Caco-2 (cell line): ENCODE results near the gene ATP2A1. TPM values are rescaled to one million over a fixed set of nuclear protein-coding genes. Genes with fewer than 3 reads are reported as not detected.

Source experiments
- BruUV-seq: library from RNA; stranded (reverse); fragments of 400-500 nt; replicated peaks from 2 replicates; lab custom pipeline; 2021; lab: Mats Ljungman, UMichigan
- CTCF ChIA-PET: fragments of 300-600 bp; sonication (Branson Sonifier 250); formaldehyde crosslinking; loops from one replicate; lab custom pipeline; 2022; ENCODE audit warnings: antibody characterized with exemption; lab: Charles Lee
- POLR2A ChIA-PET: fragments of 300-600 bp; sonication (Branson Sonifier 250); formaldehyde crosslinking; loops from one replicate; lab custom pipeline; 2022; ENCODE audit warnings: antibody characterized with exemption; lab: Charles Lee
- DNase-seq, 2 experiments: peaks; one replicate each; pipeline versions ENCODE4 v3.0.0 to v3.0.0-alpha.2; 2020 to 2022
- H3K27me3 ChIP-seq: replicated peaks from 2 replicates; pipeline ENCODE4 v1.6.0; 2011; ENCODE audit warnings: low read length; ENCODE audit not compliant: control insufficient read depth, insufficient read depth
- H3K36me3 ChIP-seq: 2 replicates; pipeline ENCODE4 v1.5.1; 2011; ENCODE audit warnings: low read length; ENCODE audit not compliant: control insufficient read depth, insufficient read depth
- H3K4me1 ChIP-seq: fragments of 250-450 bp; sonication (Bioruptor Pico); 2 replicates; pipeline ENCODE4 v1.5.1; 2020; ENCODE audit warnings: mild to moderate bottlenecking
- H3K4me3 ChIP-seq: 2 replicates; pipeline ENCODE4 v1.5.1; 2011; ENCODE audit warnings: low read depth, mild to moderate bottlenecking, control low read depth, low read length
- H3K9me3 ChIP-seq: fragments of 250-450 bp; sonication (Bioruptor Pico); 2 replicates; pipeline ENCODE4 v1.5.1; 2020; ENCODE audit warnings: mild to moderate bottlenecking, moderate library complexity
- H3K27ac Mint-ChIP-seq: one replicate; pipeline ENCODE4 v1.8.0; 2022; ENCODE audit warnings: mixed read lengths; ENCODE audit not compliant: unreplicated experiment
- H3K27me3 Mint-ChIP-seq: one replicate; pipeline ENCODE4 v1.8.0; 2022; ENCODE audit warnings: mixed read lengths; ENCODE audit not compliant: insufficient read depth, unreplicated experiment
- H3K36me3 Mint-ChIP-seq: one replicate; pipeline ENCODE4 v1.8.0; 2022; ENCODE audit warnings: mild to moderate bottlenecking, mixed read lengths; ENCODE audit not compliant: insufficient read depth, unreplicated experiment
- H3K4me1 Mint-ChIP-seq: one replicate; pipeline ENCODE4 v1.8.0; 2022; ENCODE audit warnings: low read depth, mixed read lengths; ENCODE audit not compliant: unreplicated experiment
- H3K4me3 Mint-ChIP-seq: one replicate; pipeline ENCODE4 v1.8.0; 2022; ENCODE audit warnings: mild to moderate bottlenecking, moderate library complexity, mixed read lengths; ENCODE audit not compliant: unreplicated experiment
- H3K9me3 Mint-ChIP-seq: one replicate; pipeline ENCODE4 v1.8.0; 2022; ENCODE audit warnings: mixed read lengths; ENCODE audit not compliant: unreplicated experiment
- intact Hi-C: fragments of 100-400 bp; cut with micrococcal nuclease; formaldehyde crosslinking; loops from one replicate; pipeline ENCODE4 v1.10.0; 2022; ENCODE audit not compliant: unreplicated experiment
- total RNA-seq: library from RNA; stranded (reverse); gene quantifications from 2 replicates; pipeline ENCODE4 v1.2.3, GENCODE V29; 2022
- TF ChIP-seq, protein P1 (sequence below), 2 experiments: fragments of 200-600 bp in 1 of 2; IDR thresholded peaks; 1 replicate in 1 of 2; 2 replicates in 1 of 2; pipeline versions ENCODE4 v1.5.1 to v1.8.0; 2011 to 2022; ENCODE audit warnings: antibody characterized with exemption in 1 of 2, control low read depth in 1 of 2, inconsistent platforms in 1 of 2, low read depth in 1 of 2, low read length in 1 of 2, mild to moderate bottlenecking in 1 of 2, moderate library complexity in 1 of 2; ENCODE audit not compliant: insufficient read depth in 1 of 2, severe bottlenecking in 1 of 2, unreplicated experiment in 1 of 2

Gene ATP2A1
- total RNA-seq, 1 experiment from 2014 or later, result 2.3 TPM

DNA sequence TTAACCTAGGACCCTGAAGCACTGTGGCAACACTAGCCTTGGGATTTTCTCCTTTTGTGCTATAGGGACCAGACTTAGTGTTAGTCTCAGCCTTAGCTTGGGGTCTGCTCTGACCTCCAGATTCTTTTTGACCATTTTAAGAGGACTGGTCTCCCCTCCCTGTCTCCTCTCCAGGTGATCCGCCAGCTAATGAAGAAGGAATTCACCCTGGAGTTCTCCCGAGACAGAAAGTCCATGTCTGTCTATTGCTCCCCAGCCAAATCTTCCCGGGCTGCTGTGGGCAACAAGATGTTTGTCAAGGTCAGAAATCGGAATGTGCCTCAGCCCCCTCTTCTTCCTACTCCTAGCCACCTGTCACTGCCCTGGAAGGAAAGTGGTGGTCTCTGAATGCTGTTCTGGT, 19.5 kb downstream of the ATP2A1 start:
- no peaks in the 10 kb centered on the region for H3K9me3 ChIP-seq
- no peaks in the 10 kb centered on the region for H3K4me1 ChIP-seq
- H3K27me3 ChIP-seq, result no peaks in the 10 kb centered on the region
- H3K27me3 Mint-ChIP-seq, result no peaks in the 10 kb centered on the region
- ChIA-PET CTCF (no interaction called here), POLR2A (no interaction called here)
- BruUV-seq, result no TSS peak
- H3K4me3 ChIP-seq, result no peak overlapping the region
- H3K4me3 Mint-ChIP-seq, result no peak overlapping the region
- H3K9me3 Mint-ChIP-seq, result no peaks in the 10 kb centered on the region
- TF ChIP-seq, protein P1, sequence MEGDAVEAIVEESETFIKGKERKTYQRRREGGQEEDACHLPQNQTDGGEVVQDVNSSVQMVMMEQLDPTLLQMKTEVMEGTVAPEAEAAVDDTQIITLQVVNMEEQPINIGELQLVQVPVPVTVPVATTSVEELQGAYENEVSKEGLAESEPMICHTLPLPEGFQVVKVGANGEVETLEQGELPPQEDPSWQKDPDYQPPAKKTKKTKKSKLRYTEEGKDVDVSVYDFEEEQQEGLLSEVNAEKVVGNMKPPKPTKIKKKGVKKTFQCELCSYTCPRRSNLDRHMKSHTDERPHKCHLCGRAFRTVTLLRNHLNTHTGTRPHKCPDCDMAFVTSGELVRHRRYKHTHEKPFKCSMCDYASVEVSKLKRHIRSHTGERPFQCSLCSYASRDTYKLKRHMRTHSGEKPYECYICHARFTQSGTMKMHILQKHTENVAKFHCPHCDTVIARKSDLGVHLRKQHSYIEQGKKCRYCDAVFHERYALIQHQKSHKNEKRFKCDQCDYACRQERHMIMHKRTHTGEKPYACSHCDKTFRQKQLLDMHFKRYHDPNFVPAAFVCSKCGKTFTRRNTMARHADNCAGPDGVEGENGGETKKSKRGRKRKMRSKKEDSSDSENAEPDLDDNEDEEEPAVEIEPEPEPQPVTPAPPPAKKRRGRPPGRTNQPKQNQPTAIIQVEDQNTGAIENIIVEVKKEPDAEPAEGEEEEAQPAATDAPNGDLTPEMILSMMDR (IDR thresholded peaks at IDR 0.05; ENCODE audit: insufficient read depth in 1 of 2, low read depth in 1 of 2, low read length in 1 of 2, severe bottlenecking in 1 of 2, unreplicated experiment in 1 of 2), result no peak
- intact Hi-C loops, result no loop called here
- H3K27ac Mint-ChIP-seq, result no peak overlapping the region
- H3K4me1 Mint-ChIP-seq, result no peaks in the 10 kb centered on the region
- no peaks in the 10 kb centered on the region for H3K36me3 Mint-ChIP-seq
- no peak for DNase-seq
- H3K36me3 ChIP-seq, result no peaks in the 10 kb centered on the region

DNA sequence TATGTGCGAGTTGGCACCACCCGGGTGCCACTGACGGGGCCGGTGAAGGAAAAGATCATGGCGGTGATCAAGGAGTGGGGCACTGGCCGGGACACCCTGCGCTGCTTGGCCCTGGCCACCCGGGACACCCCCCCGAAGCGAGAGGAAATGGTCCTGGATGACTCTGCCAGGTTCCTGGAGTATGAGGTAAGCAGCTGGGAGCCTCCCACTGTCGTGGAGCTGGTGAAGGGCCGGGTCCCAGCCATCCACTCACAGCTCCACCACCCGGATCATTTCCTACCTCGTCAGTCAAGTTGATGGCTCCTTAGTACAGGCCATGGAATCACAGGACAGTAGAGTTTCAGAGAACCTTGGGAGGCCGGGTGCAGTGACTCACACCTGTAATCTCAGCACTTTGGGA, 20.0 kb downstream of the ATP2A1 start:
- no peak for DNase-seq
- Mint-ChIP-seq H3K9me3 (no peaks in the 10 kb centered on the region), H3K36me3 (no peaks in the 10 kb centered on the region), H3K27me3 (no peaks in the 10 kb centered on the region), H3K4me1 (no peaks in the 10 kb centered on the region), H3K27ac (no peak overlapping the region), H3K4me3 (no peak overlapping the region)
- H3K36me3 ChIP-seq, result no peaks in the 10 kb centered on the region
- CTCF ChIA-PET, result no interaction called here
- H3K9me3 ChIP-seq, result no peaks in the 10 kb centered on the region
- no TSS peak for BruUV-seq
- H3K4me3 ChIP-seq, result no peak overlapping the region
- no peaks in the 10 kb centered on the region for H3K27me3 ChIP-seq
- no peaks in the 10 kb centered on the region for H3K4me1 ChIP-seq
- intact Hi-C loops, result no loop called here
- TF ChIP-seq, protein P1 (IDR thresholded peaks at IDR 0.05; ENCODE audit: insufficient read depth in 1 of 2, low read depth in 1 of 2, low read length in 1 of 2, severe bottlenecking in 1 of 2, unreplicated experiment in 1 of 2), result no peak
- POLR2A ChIA-PET, result no interaction called here

DNA sequence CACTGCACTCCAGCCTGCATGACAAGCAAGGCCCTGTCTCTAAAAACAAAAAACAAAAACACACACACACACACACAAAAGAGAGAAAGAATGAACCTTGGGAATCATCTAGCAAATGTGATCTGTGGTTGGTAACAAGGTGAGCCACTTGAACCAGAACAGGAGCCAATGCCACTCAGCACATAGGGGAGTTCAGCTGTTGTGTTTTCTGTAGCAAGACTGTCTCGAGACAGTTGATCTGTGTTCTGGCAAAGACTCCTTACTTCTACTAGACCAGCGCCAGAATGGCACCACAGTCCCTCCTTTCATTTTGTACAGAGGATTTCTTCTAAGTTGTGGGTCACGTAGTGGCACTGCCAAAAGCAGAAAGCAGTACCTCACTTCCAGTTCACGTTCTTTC, 20.7 kb downstream of the ATP2A1 start:
- no peaks in the 10 kb centered on the region for H3K27me3 ChIP-seq
- no peaks in the 10 kb centered on the region for H3K4me1 ChIP-seq
- TF ChIP-seq, protein P1 (IDR thresholded peaks at IDR 0.05; ENCODE audit: insufficient read depth in 1 of 2, low read depth in 1 of 2, low read length in 1 of 2, severe bottlenecking in 1 of 2, unreplicated experiment in 1 of 2), result no peak
- ChIA-PET CTCF (no interaction called here), POLR2A (no interaction called here)
- no peaks in the 10 kb centered on the region for H3K9me3 Mint-ChIP-seq
- no TSS peak for BruUV-seq
- no peak overlapping the region for H3K4me3 ChIP-seq
- H3K36me3 Mint-ChIP-seq, result no peaks in the 10 kb centered on the region
- no peak overlapping the region for H3K27ac Mint-ChIP-seq
- DNase-seq, result no peak
- H3K4me1 Mint-ChIP-seq, result no peaks in the 10 kb centered on the region
- H3K36me3 ChIP-seq, result no peaks in the 10 kb centered on the region
- no peaks in the 10 kb centered on the region for H3K27me3 Mint-ChIP-seq
- intact Hi-C loops, result no loop called here
- no peak overlapping the region for H3K4me3 Mint-ChIP-seq
- H3K9me3 ChIP-seq, result no peaks in the 10 kb centered on the region
